ENCODE results near the gene LRRC8B.

DNA sequence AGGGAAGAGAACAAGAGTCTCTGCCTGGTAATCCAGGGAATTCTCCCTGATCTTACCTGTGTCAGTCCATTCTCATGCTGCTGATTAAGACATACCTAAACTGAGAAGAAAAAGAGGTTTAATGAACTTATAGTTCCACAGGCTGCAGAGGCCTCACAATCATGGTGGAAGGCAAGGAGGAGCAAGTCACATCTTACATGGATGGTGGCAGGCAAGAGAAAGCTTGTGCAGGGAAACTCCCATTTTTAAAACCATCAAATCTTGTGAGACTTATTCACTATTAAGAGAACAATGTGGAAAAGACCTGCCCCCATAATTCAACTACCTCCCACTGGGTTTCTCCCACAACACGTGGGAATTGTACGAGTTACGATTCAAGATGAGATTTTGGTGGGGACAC lies 34.2 kb upstream of the LRRC8B start:
- TF ChIP-seq, protein P1, sequence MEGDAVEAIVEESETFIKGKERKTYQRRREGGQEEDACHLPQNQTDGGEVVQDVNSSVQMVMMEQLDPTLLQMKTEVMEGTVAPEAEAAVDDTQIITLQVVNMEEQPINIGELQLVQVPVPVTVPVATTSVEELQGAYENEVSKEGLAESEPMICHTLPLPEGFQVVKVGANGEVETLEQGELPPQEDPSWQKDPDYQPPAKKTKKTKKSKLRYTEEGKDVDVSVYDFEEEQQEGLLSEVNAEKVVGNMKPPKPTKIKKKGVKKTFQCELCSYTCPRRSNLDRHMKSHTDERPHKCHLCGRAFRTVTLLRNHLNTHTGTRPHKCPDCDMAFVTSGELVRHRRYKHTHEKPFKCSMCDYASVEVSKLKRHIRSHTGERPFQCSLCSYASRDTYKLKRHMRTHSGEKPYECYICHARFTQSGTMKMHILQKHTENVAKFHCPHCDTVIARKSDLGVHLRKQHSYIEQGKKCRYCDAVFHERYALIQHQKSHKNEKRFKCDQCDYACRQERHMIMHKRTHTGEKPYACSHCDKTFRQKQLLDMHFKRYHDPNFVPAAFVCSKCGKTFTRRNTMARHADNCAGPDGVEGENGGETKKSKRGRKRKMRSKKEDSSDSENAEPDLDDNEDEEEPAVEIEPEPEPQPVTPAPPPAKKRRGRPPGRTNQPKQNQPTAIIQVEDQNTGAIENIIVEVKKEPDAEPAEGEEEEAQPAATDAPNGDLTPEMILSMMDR (IDR thresholded peaks at IDR 0.05; ENCODE audit: insufficient read depth, low read depth, low read length), result no peak
- TF ChIP-seq EZH2 (IDR thresholded peaks at IDR 0.05; ENCODE audit: insufficient read depth, low read length), result no peak

Measured in astrocyte (in vitro differentiated cells and primary cell).